Measurements from ENCODE around the gene MAPKAPK2. TPM values are rescaled to one million over a fixed set of nuclear protein-coding genes. Genes with fewer than 3 reads are reported as not detected.
A peak's percentile ranks its signal among the peaks of the same experiment; 100 is the strongest.

Gene MAPKAPK2
- total RNA-seq, 1 experiment from 2014 or later = 98.5 TPM

DNA sequence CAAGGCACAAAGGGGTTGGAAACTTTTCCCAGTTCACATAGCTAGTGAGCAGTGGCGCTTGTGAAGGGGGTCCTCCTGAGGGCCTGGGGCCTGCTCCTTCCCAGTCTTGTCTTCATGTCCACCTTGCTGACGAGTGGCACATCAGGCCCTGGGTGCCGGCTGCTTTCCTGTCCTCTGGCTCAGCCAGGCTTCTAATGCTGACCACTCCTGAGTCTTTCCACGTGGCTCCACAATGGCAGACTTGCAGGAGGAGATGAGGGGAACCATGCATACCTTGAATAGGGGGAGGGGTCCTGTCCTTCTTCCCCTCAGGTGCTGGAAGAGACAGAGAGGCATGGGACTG lies 38.7 kb downstream of the MAPKAPK2 start:
- Histone ChIP-seq H3K9me3 (ENCODE audit: low read length) (no peaks in the 10 kb centered on the region), H3K36me3 (ENCODE audit: low read depth, low read length) (no peaks in the 10 kb centered on the region), H3K79me2 (ENCODE audit: low read length) (peaks cover 88% of the 10 kb centered on the region), H3K4me1 (ENCODE audit: insufficient read depth, low read length) (peaks cover 29% of the 10 kb centered on the region), H3F3A (ENCODE audit: low read length, unreplicated experiment) (no peaks in the 10 kb centered on the region), H3K9ac (ENCODE audit: low read length) (peak overlapping the region; percentile 56), H3K4me3 (ENCODE audit: low read length) (peak overlapping the region; percentile 20; the same call in 1 of the 2 replicates), H3K4me2 (ENCODE audit: low read length) (peak overlapping the region; percentile 66), H3K27ac (ENCODE audit: low read length) (peak overlapping the region; percentile 90), H3K9me2 (replicated peaks; ENCODE audit: low read length) (no peaks in the 10 kb centered on the region), H2AFZ (ENCODE audit: low read length) (no peak overlapping the region), H4K20me1 (ENCODE audit: low read length) (peaks cover 20% of the 10 kb centered on the region), H3K27me3 (ENCODE audit: low read length) (no peaks in the 10 kb centered on the region)
- DNase-seq (no peak), ATAC-seq (no peak; the same call in 1 of the 2 replicates)
- CTCF ChIA-PET = no interaction called here
- intact Hi-C loops (cut with micrococcal nuclease) = no loop called here
- no peak for TF ChIP-seq EZH2phosphoT487 (IDR thresholded peaks at IDR 0.05; ENCODE audit: borderline replicate concordance, low read length)
- TF ChIP-seq CTCF (conservative IDR thresholded peaks at IDR 0.05; ENCODE audit: low read depth, low read length) = no peak
- TF ChIP-seq EZH2 (IDR thresholded peaks at IDR 0.05; ENCODE audit: low read length, unreplicated experiment) = no peak
- POLR2A ChIA-PET (ENCODE audit: unreplicated experiment) = no interaction called here
- BruUV-seq (replicated peaks) = no TSS peak

DNA sequence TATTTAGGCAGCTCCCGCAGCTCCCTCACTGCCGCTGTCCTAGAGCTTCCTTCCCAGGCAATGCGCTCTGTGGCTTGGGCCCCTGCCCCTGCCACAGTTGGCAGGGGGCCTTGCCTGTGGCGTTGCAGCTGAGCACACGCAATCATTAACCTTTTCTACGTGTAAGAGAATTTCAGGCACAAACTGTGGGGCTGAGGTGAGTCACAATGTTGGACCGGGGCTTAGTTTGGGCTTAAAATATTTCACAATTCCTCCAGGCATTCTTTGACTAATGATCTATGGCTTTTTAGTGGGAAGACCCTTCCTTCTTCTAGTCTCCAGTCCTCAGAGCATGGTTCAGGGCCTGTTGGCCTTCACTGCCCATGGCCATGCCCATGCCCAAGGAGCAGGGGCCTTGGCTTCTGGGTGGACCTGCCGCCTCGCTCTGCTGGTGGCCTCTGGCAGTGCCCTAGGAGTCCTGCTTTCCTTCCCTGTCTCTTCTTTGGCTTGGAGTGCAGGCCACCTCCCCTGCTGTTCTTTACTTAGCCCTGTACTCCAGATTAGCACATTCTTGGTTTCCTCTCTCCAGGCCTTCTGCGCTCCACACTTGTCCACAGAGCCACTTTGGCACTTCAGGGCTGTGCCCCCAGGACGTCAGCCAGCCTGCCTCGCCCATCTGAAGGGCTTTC lies 39.2 kb downstream of the MAPKAPK2 start:
- ChIA-PET CTCF (no interaction called here), POLR2A (ENCODE audit: unreplicated experiment) (no interaction called here)
- peak overlapping the region; percentile 90 for H3K27ac ChIP-seq (ENCODE audit: low read length)
- no peak overlapping the region for H2AFZ ChIP-seq (ENCODE audit: low read length)
- peak overlapping the region; percentile 66 for H3K4me2 ChIP-seq (ENCODE audit: low read length)
- no peaks in the 10 kb centered on the region for H3K36me3 ChIP-seq (ENCODE audit: low read depth, low read length)
- H4K20me1 ChIP-seq (ENCODE audit: low read length) = peaks cover 20% of the 10 kb centered on the region
- peak overlapping the region; percentile 20; the same call in 1 of the 2 replicates for H3K4me3 ChIP-seq (ENCODE audit: low read length)
- intact Hi-C loops (cut with micrococcal nuclease) = no loop called here
- H3K79me2 ChIP-seq (ENCODE audit: low read length) = peaks cover 83% of the 10 kb centered on the region
- DNase-seq (peak; percentile 98), ATAC-seq (peak; percentile 54)
- TF ChIP-seq EZH2 (IDR thresholded peaks at IDR 0.05; ENCODE audit: low read length, unreplicated experiment) (no peak), CTCF (conservative IDR thresholded peaks at IDR 0.05; ENCODE audit: low read depth, low read length) (no peak), EZH2phosphoT487 (IDR thresholded peaks at IDR 0.05; ENCODE audit: borderline replicate concordance, low read length) (no peak)
- no peaks in the 10 kb centered on the region for H3K9me2 ChIP-seq (replicated peaks; ENCODE audit: low read length)
- H3K27me3 ChIP-seq (ENCODE audit: low read length) = no peaks in the 10 kb centered on the region
- H3K9ac ChIP-seq (ENCODE audit: low read length) = peak overlapping the region; percentile 59
- no peaks in the 10 kb centered on the region for H3F3A ChIP-seq (ENCODE audit: low read length, unreplicated experiment)
- H3K9me3 ChIP-seq (ENCODE audit: low read length) = no peaks in the 10 kb centered on the region
- BruUV-seq (replicated peaks) = no TSS peak
- H3K4me1 ChIP-seq (ENCODE audit: insufficient read depth, low read length) = peaks cover 29% of the 10 kb centered on the region
